Thoracic aorta (tissue), 2 donors: ENCODE results near the gene AHNAK. TPM values are rescaled to one million over a fixed set of nuclear protein-coding genes. Genes with fewer than 3 reads are reported as not detected.
A peak's percentile ranks its signal among the peaks of the same experiment; 100 is the strongest.

Experiments
- ATAC-seq: fragments of 150-250 bp; one replicate; pipeline ENCODE4 v1.8.0; 2017; ENCODE audit warnings: low read depth; ENCODE audit not compliant: insufficient number of reproducible peaks, low FRiP score
- DNase-seq: peaks from one replicate; pipeline ENCODE4 v3.0.0-alpha.2; 2020; ENCODE audit warnings: low spot score
- H3K27ac ChIP-seq, 2 donors: fragments of 200-600 bp; sonication (generic); 1 replicate in 1 of 2; 2 replicates in 1 of 2; pipeline ENCODE4 v1.5.1; 2016; ENCODE audit warnings: mild to moderate bottlenecking in 2 of 2, moderate library complexity in 2 of 2
- H3K27me3 ChIP-seq: fragments of 200-600 bp; sonication (generic); replicated peaks from 2 replicates; pipeline ENCODE4 v1.6.0; 2016; ENCODE audit warnings: mild to moderate bottlenecking; ENCODE audit not compliant: insufficient read depth
- H3K36me3 ChIP-seq: fragments of 200-600 bp; sonication (generic); one replicate; pipeline ENCODE4 v1.5.1; 2016
- H3K4me1 ChIP-seq, 2 donors: fragments of 200-600 bp; sonication (generic); 1 replicate in 1 of 2; 2 replicates in 1 of 2; pipeline versions ENCODE4 v1.5.1 to v1.6.0; 2016; ENCODE audit warnings: low read depth in 2 of 2, mild to moderate bottlenecking in 1 of 2; ENCODE audit not compliant: control insufficient read depth in 1 of 2
- H3K4me3 ChIP-seq: fragments of 200-600 bp; sonication (generic); 2 replicates; pipeline ENCODE4 v1.5.1; 2016; ENCODE audit warnings: mild to moderate bottlenecking
- H3K9me3 ChIP-seq: fragments of 200-600 bp; sonication (generic); 2 replicates; pipeline ENCODE4 v1.5.1; 2016
- total RNA-seq, 2 donors: library from RNA; depleted of rRNA; stranded (reverse); fragments of >200 nt; gene quantifications; one replicate each; pipeline versions ENCODE4 v1.1.0 to v1.2.3, GENCODE V29; 2016
- TF ChIP-seq, protein P1 (sequence below): fragments of 200-600 bp; sonication (generic); IDR thresholded peaks from one replicate; pipeline ENCODE4 v1.5.1; 2019; ENCODE audit warnings: antibody characterized with exemption

AHNAK gene
- total RNA-seq, 2 donors from 2014 or later, result 1,009 to 1,046 TPM

GRCh38 chr11:62546929-62547625, 471 bp upstream of the AHNAK start:
- peaks cover 41 to 67% of the 10 kb centered on the region in 2 donors for H3K4me1 ChIP-seq
- no peaks in the 10 kb centered on the region for H3K36me3 ChIP-seq
- no peak for ATAC-seq
- H3K27me3 ChIP-seq, result no peaks in the 10 kb centered on the region
- peak overlapping the region; percentile 98 for H3K27ac ChIP-seq
- H3K4me3 ChIP-seq, result peak overlapping the region; percentile 91
- DNase-seq, result no peak
- TF ChIP-seq, protein P1, sequence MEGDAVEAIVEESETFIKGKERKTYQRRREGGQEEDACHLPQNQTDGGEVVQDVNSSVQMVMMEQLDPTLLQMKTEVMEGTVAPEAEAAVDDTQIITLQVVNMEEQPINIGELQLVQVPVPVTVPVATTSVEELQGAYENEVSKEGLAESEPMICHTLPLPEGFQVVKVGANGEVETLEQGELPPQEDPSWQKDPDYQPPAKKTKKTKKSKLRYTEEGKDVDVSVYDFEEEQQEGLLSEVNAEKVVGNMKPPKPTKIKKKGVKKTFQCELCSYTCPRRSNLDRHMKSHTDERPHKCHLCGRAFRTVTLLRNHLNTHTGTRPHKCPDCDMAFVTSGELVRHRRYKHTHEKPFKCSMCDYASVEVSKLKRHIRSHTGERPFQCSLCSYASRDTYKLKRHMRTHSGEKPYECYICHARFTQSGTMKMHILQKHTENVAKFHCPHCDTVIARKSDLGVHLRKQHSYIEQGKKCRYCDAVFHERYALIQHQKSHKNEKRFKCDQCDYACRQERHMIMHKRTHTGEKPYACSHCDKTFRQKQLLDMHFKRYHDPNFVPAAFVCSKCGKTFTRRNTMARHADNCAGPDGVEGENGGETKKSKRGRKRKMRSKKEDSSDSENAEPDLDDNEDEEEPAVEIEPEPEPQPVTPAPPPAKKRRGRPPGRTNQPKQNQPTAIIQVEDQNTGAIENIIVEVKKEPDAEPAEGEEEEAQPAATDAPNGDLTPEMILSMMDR, result no peak
- H3K9me3 ChIP-seq, result no peaks in the 10 kb centered on the region

DNA sequence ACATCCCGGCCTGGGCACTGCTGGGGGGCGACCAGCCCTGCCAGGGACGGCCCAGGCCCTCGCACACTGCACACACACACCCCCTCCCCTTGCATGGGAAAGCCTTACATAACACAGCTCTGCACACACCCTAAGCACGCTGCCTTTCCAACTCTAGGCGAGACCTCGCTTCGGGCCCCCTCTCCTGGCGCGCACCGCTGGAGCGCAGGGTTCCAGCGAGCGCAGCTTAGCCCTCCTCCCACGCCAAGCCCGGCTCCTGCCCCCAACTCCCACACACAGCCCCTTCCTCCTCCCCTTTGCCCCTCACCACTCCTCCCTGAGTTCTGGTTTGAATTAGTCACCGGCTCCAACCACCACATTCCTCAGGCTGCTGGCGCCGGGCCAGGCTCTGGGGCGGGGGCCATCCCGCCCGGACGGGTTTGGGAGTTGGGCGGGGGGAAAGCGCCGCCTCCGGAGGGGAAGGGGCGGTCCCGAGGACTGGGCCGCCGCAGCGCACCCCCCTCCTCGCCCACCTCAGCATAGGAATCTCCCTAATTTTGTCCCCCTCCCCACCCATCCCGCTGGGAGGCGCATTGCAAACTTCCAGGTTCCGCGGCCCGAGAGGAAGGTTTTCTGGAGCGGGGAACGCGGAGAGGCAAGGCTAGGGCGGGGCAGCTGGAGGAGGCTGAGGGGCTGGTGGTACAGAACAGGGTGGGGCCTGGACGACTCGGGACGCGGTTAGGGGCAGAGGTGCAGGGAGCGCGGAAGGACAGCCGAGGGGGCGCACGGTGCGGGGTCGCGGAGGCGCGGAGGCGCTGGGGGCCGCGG, 966 bp downstream of the AHNAK start:
- Histone ChIP-seq H3K4me1 (peaks cover 45 to 67% of the 10 kb centered on the region in 2 donors), H3K9me3 (no peaks in the 10 kb centered on the region), H3K27ac (peak overlapping the region; percentile 98), H3K36me3 (no peaks in the 10 kb centered on the region), H3K4me3 (peak overlapping the region; percentile 91), H3K27me3 (no peaks in the 10 kb centered on the region)
- ATAC-seq, result peak; percentile 39
- TF ChIP-seq, protein P1, result no peak
- peak; percentile 82 for DNase-seq

DNA sequence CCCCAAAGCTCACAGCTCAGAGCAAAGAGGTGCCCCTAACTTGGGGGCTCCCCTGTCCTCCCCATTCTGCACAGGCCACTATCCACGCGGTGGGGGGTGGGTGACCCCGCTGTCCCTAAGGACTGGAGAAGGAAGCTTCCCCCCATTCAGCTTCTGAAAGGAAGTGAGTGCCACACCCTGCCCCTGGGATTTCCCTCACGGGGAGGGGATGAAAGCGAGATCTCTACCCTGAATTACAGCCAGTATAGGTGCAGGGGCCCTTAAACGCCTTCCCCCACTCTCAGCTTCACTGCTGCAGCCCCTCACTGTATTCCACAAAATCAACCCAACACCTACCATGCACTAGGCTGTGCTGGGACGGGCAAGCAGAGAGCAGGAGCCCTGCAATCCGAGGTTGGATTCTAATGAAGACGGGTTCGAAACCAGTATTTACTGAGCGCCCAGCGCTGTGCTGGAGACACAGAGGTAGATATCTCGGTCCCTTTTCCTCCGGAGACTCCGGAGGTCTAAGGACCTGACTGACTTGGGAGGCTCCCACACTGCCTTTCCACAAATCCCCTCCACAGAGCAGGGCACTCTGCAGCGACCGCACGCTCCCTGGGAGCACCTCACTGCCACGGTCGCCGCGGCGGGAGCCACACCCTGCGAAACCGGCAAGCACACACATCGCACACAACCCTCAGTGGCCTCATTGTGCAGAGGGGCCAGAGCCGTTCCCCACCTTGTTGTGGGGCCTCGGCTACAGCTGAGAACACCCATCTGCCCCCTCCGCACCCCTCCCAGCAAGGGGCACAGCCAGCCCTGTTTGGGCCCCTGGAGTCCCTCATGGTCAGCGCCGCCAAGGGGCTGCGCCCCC, 1.8 kb downstream of the AHNAK start:
- Histone ChIP-seq H3K36me3 (no peaks in the 10 kb centered on the region), H3K9me3 (no peaks in the 10 kb centered on the region), H3K4me3 (peak overlapping the region; percentile 91), H3K4me1 (peaks cover 50 to 67% of the 10 kb centered on the region in 2 donors), H3K27me3 (no peaks in the 10 kb centered on the region), H3K27ac (peak overlapping the region; percentile 98)
- TF ChIP-seq, protein P1, result no peak
- ATAC-seq (no peak), DNase-seq (no peak)

- no peaks in the 10 kb centered on the region for H3K27me3 ChIP-seq
- H3K4me1 ChIP-seq, result peaks cover 49 to 66% of the 10 kb centered on the region in 2 donors
Measured at GRCh38 chr11:62543680-62544444, 2.7 kb downstream of the AHNAK start.

More at GRCh38 chr11:62543680-62544444, 2.7 kb downstream of the AHNAK start:
- ATAC-seq, result no peak
- peak overlapping the region; percentile 98 for H3K27ac ChIP-seq
- H3K4me3 ChIP-seq, result peak overlapping the region; percentile 91
- TF ChIP-seq, protein P1, result no peak
- no peaks in the 10 kb centered on the region for H3K36me3 ChIP-seq
- no peak for DNase-seq
- no peaks in the 10 kb centered on the region for H3K9me3 ChIP-seq
